GM12878 (cell line): ENCODE results near the gene UFC1. TPM values are rescaled to one million over a fixed set of nuclear protein-coding genes. Genes with fewer than 3 reads are reported as not detected.

Experiments used
- BCLAF1 ChIP-seq: fragments of 450-650 bp; IDR thresholded peaks from 2 replicates; pipeline ENCODE4 v1.6.1; 2017; ENCODE audit warnings: antibody characterized with exemption, mild to moderate bottlenecking, moderate library complexity
- CEBPB ChIP-seq, 2 experiments: fragments of 150-350 bp in 1 of 2; IDR thresholded peaks; 2 replicates each; pipeline ENCODE4 v1.6.1; 2012 to 2014; ENCODE audit warnings: low read depth in 2 of 2, low read length in 2 of 2, borderline replicate concordance in 1 of 2, inconsistent platforms in 1 of 2
- DPF2 ChIP-seq: fragments of 450-650 bp; IDR thresholded peaks from 2 replicates; pipeline ENCODE4 v1.6.1; 2017; ENCODE audit warnings: mild to moderate bottlenecking
- ELK1 ChIP-seq: IDR thresholded peaks from 2 replicates; pipeline ENCODE4 v1.6.1; 2012; ENCODE audit warnings: low read depth, low read length, improper control_type of control experiment
- IKZF1 ChIP-seq: fragments of 450-650 bp; conservative IDR thresholded peaks from 2 replicates; pipeline ENCODE4 v1.6.1; 2017; ENCODE audit warnings: antibody characterized with exemption, mild to moderate bottlenecking
- IRF5 ChIP-seq: fragments of 450-650 bp; IDR thresholded peaks from 2 replicates; pipeline ENCODE4 v1.6.1; 2017; ENCODE audit warnings: borderline replicate concordance
- KAT2A ChIP-seq: conservative IDR thresholded peaks from 2 replicates; pipeline ENCODE4 v1.6.1; 2011; ENCODE audit warnings: low read depth, low read length; ENCODE audit not compliant: control insufficient read depth
- MEF2B ChIP-seq: fragments of 450-650 bp; IDR thresholded peaks from 2 replicates; pipeline ENCODE4 v1.6.1; 2018; ENCODE audit warnings: mild to moderate bottlenecking, moderate library complexity; ENCODE audit not compliant: partially characterized antibody, poor library complexity, severe bottlenecking
- MLLT1 ChIP-seq: fragments of 450-650 bp; IDR thresholded peaks from 2 replicates; pipeline ENCODE4 v1.6.1; 2016; ENCODE audit warnings: mild to moderate bottlenecking
- MTA2 ChIP-seq: fragments of 450-650 bp; IDR thresholded peaks from 2 replicates; pipeline ENCODE4 v1.6.1; 2016; ENCODE audit warnings: low read depth, mild to moderate bottlenecking, moderate library complexity
- MYC ChIP-seq: IDR thresholded peaks from 2 replicates; pipeline ENCODE4 v1.6.1; 2011; ENCODE audit warnings: mild to moderate bottlenecking, low read length, moderate library complexity, inconsistent platforms; ENCODE audit not compliant: insufficient read depth, insufficient replicate concordance, insufficient read length, severe bottlenecking
- NKRF ChIP-seq: fragments of 450-650 bp; conservative IDR thresholded peaks from 2 replicates; pipeline ENCODE4 v1.6.1; 2017; ENCODE audit warnings: mild to moderate bottlenecking, moderate library complexity
- NR2C2 ChIP-seq: IDR thresholded peaks from 2 replicates; pipeline ENCODE4 v1.6.1; 2011; ENCODE audit warnings: borderline replicate concordance, low read depth; ENCODE audit not compliant: control insufficient read depth, insufficient read length
- NRF1 ChIP-seq: conservative IDR thresholded peaks from 2 replicates; pipeline ENCODE4 v1.6.1; 2011; ENCODE audit warnings: mild to moderate bottlenecking, low read depth, low read length, improper control_type of control experiment
- SIN3A ChIP-seq: IDR thresholded peaks from 2 replicates; pipeline ENCODE4 v1.6.1; 2012; ENCODE audit warnings: low read depth, low read length, improper control_type of control experiment
- SREBF2 ChIP-seq: IDR thresholded peaks from 2 replicates; pipeline ENCODE4 v1.6.1; 2012; ENCODE audit warnings: mild to moderate bottlenecking, low read length
- TAF1 ChIP-seq: IDR thresholded peaks from 2 replicates; pipeline ENCODE4 v1.6.1; 2011; ENCODE audit warnings: mild to moderate bottlenecking, low read depth, low read length, borderline replicate concordance
- YBX1 ChIP-seq: fragments of 450-650 bp; IDR thresholded peaks from 2 replicates; pipeline ENCODE4 v1.6.1; 2016; ENCODE audit warnings: antibody characterized with exemption
- ZNF207 ChIP-seq: fragments of 450-650 bp; IDR thresholded peaks from 2 replicates; pipeline ENCODE4 v1.6.1; 2014; ENCODE audit warnings: antibody characterized with exemption, mild to moderate bottlenecking, borderline replicate concordance
- ZNF24 ChIP-seq: fragments of 450-650 bp; IDR thresholded peaks from 2 replicates; pipeline ENCODE4 v1.6.1; 2017; ENCODE audit warnings: antibody characterized with exemption, mild to moderate bottlenecking
- ZNF622 ChIP-seq: fragments of 450-650 bp; IDR thresholded peaks from 2 replicates; pipeline ENCODE4 v1.6.1; 2017; ENCODE audit warnings: mild to moderate bottlenecking, inconsistent platforms
- polyA plus RNA-seq, 11 experiments: library from polyadenylated mRNA; depleted of rRNA in 4 of 11; unstranded in 6 of 11; stranded (reverse) in 5 of 11; fragments of >200 nt; fragmentation: Nextera tagmentation in 4 of 11; fragmentation: Illumina TruSeq in 1 of 11; extraction: Ambion mirVana in 4 of 11; extraction: Trizol in 1 of 11; gene quantifications; 1 replicate in 1 of 11; 2 replicates in 10 of 11; pipeline versions ENCODE4 v1.2.1 to v1.2.3, GENCODE V29; 2011 to 2016; ENCODE audit warnings: inconsistent platforms in 2 of 11, missing spikeins in 2 of 11, low read depth in 1 of 11
- total RNA-seq, 4 experiments: library from RNA; depleted of rRNA in 3 of 4; stranded (reverse); fragments of >200 nt in 3 of 4; fragmentation: Illumina TruSeq in 1 of 4; extraction: Trizol in 1 of 4; gene quantifications; 2 replicates each; pipeline versions ENCODE4 v1.2.1 to v1.2.3, GENCODE V29; 2013 to 2021

UFC1 gene
- total and polyA plus RNA-seq, 10 of the 15 experiments (the other 5 are each of a cell fraction or from before 2014, with no cell fraction given): 95.9 to 239 (median 151) TPM

GRCh38 chr1:161177112-161177935 lies 23.5 kb downstream of the UFC1 start, which contains the start of gene B4GALT3 (continued):
- TF ChIP-seq NKRF (no peak; the same call in 1 of the 2 replicates), IRF5 (no peak), DPF2 (0 out of 2 replicates have a peak, but pooled peaks have one; percentile 32), YBX1 (no peak), IKZF1 (no peak), MEF2B (no peak), SIN3A (no peak), MLLT1 (no peak; the same call in none of the 2 replicates), ELK1 (no peak), MYC (no peak), MTA2 (no peak), SREBF2 (no peak), NR2C2 (no peak), ZNF622 (no peak), ZNF207 (no peak; the same call in 1 of the 2 replicates), NRF1 (no peak), BCLAF1 (no peak), ZNF24 (no peak), CEBPB (IDR thresholded peaks at IDR 0.05; ENCODE audit: borderline replicate concordance in 1 of 2, low read depth in 2 of 2, low read length in 2 of 2) (no peak), TAF1 (peak; percentile 89; the same call in 1 of the 2 replicates), KAT2A (no peak)
